Calu3 (cell line): Measurements from ENCODE around the gene SETD2. TPM values are rescaled to one million over a fixed set of nuclear protein-coding genes. Genes with fewer than 3 reads are reported as not detected.

Experiments used
- BruUV-seq: library from RNA; stranded (reverse); fragments of 400-500 nt; replicated peaks from 2 replicates; lab custom pipeline; 2021; lab: Mats Ljungman, UMichigan
- CTCF ChIA-PET: fragments of 300-600 bp; sonication (Branson Sonifier 250); formaldehyde crosslinking; loops from one replicate; lab custom pipeline; 2022; ENCODE audit warnings: antibody characterized with exemption; lab: Charles Lee
- DNase-seq: peaks from one replicate; pipeline ENCODE4 v3.0.0; 2022
- H3K27ac Mint-ChIP-seq: one replicate; pipeline ENCODE4 v1.8.0; 2022; ENCODE audit warnings: mixed read lengths; ENCODE audit not compliant: unreplicated experiment
- H3K27me3 Mint-ChIP-seq: one replicate; pipeline ENCODE4 v1.8.0; 2022; ENCODE audit warnings: mixed read lengths; ENCODE audit not compliant: unreplicated experiment
- H3K36me3 Mint-ChIP-seq: one replicate; pipeline ENCODE4 v1.8.0; 2022; ENCODE audit warnings: mild to moderate bottlenecking, moderate library complexity, mixed read lengths; ENCODE audit not compliant: insufficient read depth, unreplicated experiment
- H3K4me1 Mint-ChIP-seq: one replicate; pipeline ENCODE4 v1.8.0; 2022; ENCODE audit warnings: mild to moderate bottlenecking, low read depth, mixed read lengths; ENCODE audit not compliant: unreplicated experiment
- H3K4me3 Mint-ChIP-seq: one replicate; pipeline ENCODE4 v1.8.0; 2022; ENCODE audit warnings: mild to moderate bottlenecking, low read depth, moderate library complexity, mixed read lengths; ENCODE audit not compliant: unreplicated experiment
- H3K9me3 Mint-ChIP-seq: one replicate; pipeline ENCODE4 v1.8.0; 2022; ENCODE audit warnings: low read depth, mixed read lengths; ENCODE audit not compliant: unreplicated experiment
- CTCF ChIP-seq: fragments of 200-600 bp; IDR thresholded peaks from one replicate; pipeline ENCODE4 v1.8.0; 2022; ENCODE audit warnings: antibody characterized with exemption; ENCODE audit not compliant: unreplicated experiment
- intact Hi-C: fragments of 100-400 bp; cut with micrococcal nuclease; formaldehyde crosslinking; loops from one replicate; pipeline ENCODE4 v1.10.0; 2022; ENCODE audit not compliant: unreplicated experiment
- total RNA-seq: library from RNA; stranded (reverse); gene quantifications from 2 replicates; pipeline ENCODE4 v1.2.3, GENCODE V29; 2022

The SETD2 gene
- total RNA-seq, 1 experiment from 2014 or later = 39.2 TPM

- no peak overlapping the region for H3K27ac Mint-ChIP-seq
- no peaks in the 10 kb centered on the region for H3K27me3 Mint-ChIP-seq
- H3K4me3 Mint-ChIP-seq = no peak overlapping the region
- DNase-seq = no peak
- H3K36me3 Mint-ChIP-seq = peaks cover 34% of the 10 kb centered on the region
- no TSS peak for BruUV-seq
- no peak for TF ChIP-seq CTCF
- CTCF ChIA-PET = no interaction called here
- H3K9me3 Mint-ChIP-seq = no peaks in the 10 kb centered on the region
- intact Hi-C loops = no loop called here
- peaks cover 32% of the 10 kb centered on the region for H3K4me1 Mint-ChIP-seq
Observed at GRCh38 chr3:46985588-46985987, 178.3 kb downstream of the SETD2 start.

GRCh38 chr3:46984591-46985459 lies 179.1 kb downstream of the SETD2 start:
- Mint-ChIP-seq H3K36me3 (peaks cover 34% of the 10 kb centered on the region), H3K27me3 (no peaks in the 10 kb centered on the region), H3K9me3 (no peaks in the 10 kb centered on the region), H3K4me3 (no peak overlapping the region), H3K27ac (peak overlapping the region; percentile 47), H3K4me1 (peaks cover 24% of the 10 kb centered on the region)
- BruUV-seq = no TSS peak
- intact Hi-C loops = loop anchor here (5.0 kb wide), 1 partner anchor 53 kb away; no protein-coding TSS in a partner anchor
- CTCF ChIA-PET = no interaction called here
- no peak for TF ChIP-seq CTCF
- DNase-seq = no peak

GRCh38 chr3:46982546-46982945 lies 181.4 kb downstream of the SETD2 start:
- TF ChIP-seq CTCF = no peak
- Mint-ChIP-seq H3K9me3 (no peaks in the 10 kb centered on the region), H3K4me1 (peaks cover 29% of the 10 kb centered on the region), H3K27me3 (no peaks in the 10 kb centered on the region), H3K36me3 (peaks cover 43% of the 10 kb centered on the region), H3K4me3 (peak overlapping the region; percentile 81), H3K27ac (peak overlapping the region; percentile 25)
- CTCF ChIA-PET = interaction anchor here (0.7 to 2.8 kb wide), 10 partner anchors 11 to 284 kb away, joined by 3 to 11 read pairs (median 4); no protein-coding TSS in a partner anchor
- DNase-seq = no peak
- BruUV-seq = no TSS peak
- intact Hi-C loops = loop anchor here (5.0 kb wide), 1 partner anchor 50 kb away; no protein-coding TSS in a partner anchor

- CTCF ChIA-PET = interaction anchor here (0.7 to 2.8 kb wide), 11 partner anchors 9 to 284 kb away, joined by 3 to 11 read pairs (median 4); no protein-coding TSS in a partner anchor
- intact Hi-C loops = loop anchor here (5.0 kb wide), 1 partner anchor 50 kb away; no protein-coding TSS in a partner anchor
- peaks cover 31% of the 10 kb centered on the region for H3K4me1 Mint-ChIP-seq
- peak; percentile 73 for DNase-seq
- no peaks in the 10 kb centered on the region for H3K27me3 Mint-ChIP-seq
- no peak for TF ChIP-seq CTCF
- H3K4me3 Mint-ChIP-seq = peak overlapping the region; percentile 81
- H3K27ac Mint-ChIP-seq = peak overlapping the region; percentile 77
- H3K36me3 Mint-ChIP-seq = peaks cover 43% of the 10 kb centered on the region
- no TSS peak for BruUV-seq
- no peaks in the 10 kb centered on the region for H3K9me3 Mint-ChIP-seq
Observed at GRCh38 chr3:46981932-46982471, 181.9 kb downstream of the SETD2 start.
